Dedifferentiated amniotic fluid mesenchymal stem cell (primary cell): ENCODE results near the gene ART3.
"Not testable (repeated sequence)": the region's sequence is repeated elsewhere in the genome, so short reads cannot be mapped to it uniquely, and the experiment has no call there.

ENCODE experiments used
- DNase-seq: peaks from one replicate; pipeline ENCODE4 v3.0.0-alpha.2; 2016; ENCODE audit errors: extremely low spot score

The ART3 gene

GRCh38 chr4:76074468-76074867, at the start of gene ART3:
TSS of gene ART3 (plus strand) at chr4:76074709. CDS start at chr4:76075890, 1,181 bp downstream.
- no peak for DNase-seq

DNA sequence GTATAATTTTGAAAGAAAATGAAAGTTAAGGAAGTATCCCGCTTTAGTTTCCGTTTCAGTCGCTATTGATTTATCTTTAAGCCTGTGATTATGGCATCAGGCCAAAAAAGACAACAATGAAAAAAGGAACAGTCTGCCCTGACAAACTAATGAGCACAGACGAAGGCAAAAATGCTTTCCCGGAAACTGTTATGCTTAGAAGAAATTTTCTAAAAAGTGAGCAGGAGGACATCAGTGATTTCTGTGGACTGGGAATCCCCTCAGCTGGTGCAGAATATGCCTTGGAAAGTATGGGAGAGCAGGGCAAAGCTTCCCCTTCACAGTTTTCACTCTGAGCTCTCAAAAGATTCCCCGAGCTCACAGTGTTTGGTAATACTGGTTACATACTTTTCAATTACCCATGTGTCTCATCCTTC, 46.2 kb upstream of the ART3 start:
- no peak for DNase-seq

DNA sequence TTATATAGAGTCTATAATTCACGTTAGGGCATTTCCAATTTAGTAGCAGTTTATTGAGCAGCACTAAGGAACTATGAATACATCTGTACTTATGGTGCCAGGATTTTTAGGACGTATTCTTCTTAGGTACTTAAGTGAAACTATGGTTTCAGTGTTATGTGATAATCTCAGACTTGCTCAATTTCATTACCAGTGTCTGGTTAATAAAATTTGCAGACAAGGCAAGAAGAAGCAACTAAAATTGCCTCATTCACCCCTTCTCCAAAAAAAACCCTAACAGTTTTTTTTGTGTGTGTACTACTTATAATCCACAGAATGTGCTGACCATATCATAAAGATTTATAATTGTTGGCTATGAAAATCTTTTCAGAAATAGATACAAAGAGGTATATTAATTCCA, 45.2 kb upstream of the ART3 start:
- DNase-seq = no peak

DNA sequence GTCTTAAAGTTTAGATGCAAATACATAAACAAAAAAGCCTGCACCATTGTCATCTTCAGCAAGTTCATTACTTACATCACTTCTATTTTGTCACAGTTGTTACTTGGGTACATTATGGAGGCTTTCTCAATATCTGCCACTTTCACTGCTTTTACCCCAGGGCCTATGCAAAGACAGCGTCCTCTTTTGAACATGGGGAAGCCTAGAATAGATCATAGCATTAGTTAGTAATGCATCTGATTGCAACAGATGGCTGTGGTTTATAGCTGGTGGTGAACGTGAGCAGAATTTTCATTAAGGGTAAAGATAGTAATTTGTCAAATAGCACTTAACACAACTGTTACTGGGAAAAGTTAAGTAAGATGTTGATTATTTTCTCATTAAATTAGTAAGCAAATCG, 39.4 kb upstream of the ART3 start:
- DNase-seq = no peak

GRCh38 chr4:76035799-76036380, 38.6 kb upstream of the ART3 start, which contains the start of gene CXCL11:
TSS of gene CXCL11 (minus strand) at chr4:76036070. CDS start at chr4:76035987, 83 bp downstream.
- DNase-seq = no peak

DNA sequence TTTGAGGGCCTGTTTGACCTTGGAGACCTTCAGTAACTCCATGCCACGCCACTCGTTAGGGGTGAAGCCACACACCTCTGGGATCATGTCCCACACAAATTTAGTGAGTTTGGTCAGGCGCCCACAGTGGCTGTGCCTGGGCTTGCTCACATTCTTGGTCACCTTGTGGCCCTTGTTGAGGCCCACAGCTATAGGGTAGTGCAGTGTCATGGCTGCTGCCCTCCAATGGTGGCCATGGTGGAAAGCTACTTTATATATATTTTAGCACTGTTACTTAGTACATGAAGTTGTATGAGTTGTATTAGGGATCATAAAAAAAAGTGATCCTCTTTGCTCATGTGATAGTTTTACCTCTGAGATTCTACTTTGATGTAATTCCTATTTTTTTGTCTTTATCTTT, 37.7 kb upstream of the ART3 start:
- no peak for DNase-seq

DNA sequence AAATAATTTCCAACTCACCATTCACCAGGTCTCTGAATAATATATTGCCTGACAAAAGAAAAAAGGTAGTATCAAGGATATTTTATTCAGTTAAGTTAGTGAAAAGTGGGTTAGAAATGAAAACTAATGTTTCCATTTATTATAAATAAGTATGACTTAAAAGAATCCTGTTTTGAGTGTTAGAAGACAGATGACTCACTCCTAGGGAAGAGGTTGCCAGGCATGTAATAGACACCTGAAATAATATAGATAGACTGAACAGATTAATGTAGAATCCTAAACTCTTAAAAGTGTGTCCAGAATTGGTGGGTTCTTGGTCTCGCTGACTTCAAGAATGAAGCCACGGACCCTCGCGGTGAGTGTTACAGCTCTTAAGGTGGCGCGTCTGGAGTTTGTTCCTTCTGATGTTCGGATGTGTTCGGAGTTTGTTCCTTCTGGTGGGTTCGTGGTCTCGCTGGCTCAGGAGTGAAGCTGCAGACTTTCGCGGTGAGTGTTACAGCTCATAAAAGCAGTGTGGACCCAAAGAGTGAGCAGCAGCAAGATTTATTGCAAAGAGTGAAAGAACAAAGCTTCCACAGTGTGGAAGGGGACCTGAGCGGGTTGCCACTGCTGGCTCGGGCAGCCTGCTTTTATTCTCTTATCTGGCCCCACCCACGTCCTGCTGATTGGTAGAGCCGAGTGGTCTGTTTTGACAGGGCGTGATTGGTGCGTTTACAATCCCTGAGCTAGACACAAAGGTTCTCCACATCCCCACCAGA, 32.1 kb upstream of the ART3 start:
- DNase-seq = not testable (repeated sequence)

GRCh38 chr4:76043306-76043705, 31.2 kb upstream of the ART3 start:
- DNase-seq = not testable (repeated sequence)

DNA sequence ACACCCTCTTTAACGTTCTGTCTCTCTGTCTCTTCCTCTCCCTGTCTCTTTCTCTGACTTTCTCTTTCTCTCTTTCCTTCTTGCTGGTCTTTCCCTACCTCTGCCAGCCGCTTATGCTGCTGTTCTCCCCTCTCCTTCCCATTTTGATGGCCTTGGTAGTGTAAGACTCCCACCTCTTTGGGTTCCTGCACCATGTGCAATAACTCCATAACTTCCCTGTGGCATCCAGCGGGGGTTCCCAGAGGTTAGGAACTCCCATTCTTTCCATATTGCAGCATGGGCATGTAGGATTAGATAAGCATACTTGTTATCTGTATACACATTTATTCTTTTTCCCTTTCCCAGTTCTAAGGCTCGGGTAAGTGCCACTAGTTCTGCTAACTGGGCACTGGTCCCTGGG, 29.8 kb upstream of the ART3 start:
- not testable (repeated sequence) for DNase-seq

GRCh38 chr4:76049860-76050416, 24.6 kb upstream of the ART3 start:
- not testable (repeated sequence) for DNase-seq

DNA sequence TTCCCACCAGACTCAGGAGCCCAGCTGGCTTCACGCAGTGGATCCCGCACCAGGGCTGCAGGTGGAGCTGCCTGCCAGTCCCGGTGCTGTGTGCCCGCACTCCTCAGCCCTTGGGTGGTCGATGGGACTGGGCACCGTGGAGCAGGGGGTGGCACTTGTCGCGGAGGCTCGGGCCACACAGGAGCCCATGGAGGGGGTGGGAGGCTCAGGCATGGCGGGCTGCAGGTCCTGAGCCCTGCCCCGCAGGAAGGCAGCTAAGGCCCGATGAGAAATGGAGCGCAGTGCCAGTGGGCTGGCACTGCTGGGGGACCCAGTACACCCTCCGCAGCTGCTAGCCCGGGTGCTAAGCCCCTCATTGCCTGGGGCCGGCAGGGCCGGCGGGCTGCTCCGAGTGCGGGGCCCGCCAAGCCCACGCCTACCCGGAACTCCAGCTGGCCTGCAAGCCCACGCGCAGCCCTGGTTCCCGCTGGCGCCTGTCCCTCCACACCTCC, 23.9 kb upstream of the ART3 start:
- DNase-seq = not testable (repeated sequence)

GRCh38 chr4:76053730-76054129, 20.8 kb upstream of the ART3 start:
- no peak for DNase-seq

DNA sequence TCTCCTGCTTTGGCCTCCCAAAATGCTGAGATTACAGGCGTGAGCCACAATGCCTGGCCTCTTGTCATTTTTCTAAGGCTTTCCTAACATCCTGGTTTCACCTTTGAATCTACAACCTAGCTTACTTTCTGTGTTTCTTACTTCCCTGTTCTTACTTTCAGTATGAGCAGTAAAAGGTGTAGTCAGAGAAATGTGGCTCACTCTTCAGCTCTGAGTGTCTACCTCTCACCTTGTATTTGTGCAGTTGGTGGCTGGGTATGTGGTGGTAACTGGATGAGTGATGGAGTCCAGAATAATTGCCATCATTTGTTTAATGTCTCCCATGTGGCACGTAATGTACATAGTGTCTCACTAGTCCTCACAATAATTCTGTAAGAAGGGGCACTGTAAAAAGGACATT, 19.5 kb upstream of the ART3 start:
- no peak for DNase-seq

DNA sequence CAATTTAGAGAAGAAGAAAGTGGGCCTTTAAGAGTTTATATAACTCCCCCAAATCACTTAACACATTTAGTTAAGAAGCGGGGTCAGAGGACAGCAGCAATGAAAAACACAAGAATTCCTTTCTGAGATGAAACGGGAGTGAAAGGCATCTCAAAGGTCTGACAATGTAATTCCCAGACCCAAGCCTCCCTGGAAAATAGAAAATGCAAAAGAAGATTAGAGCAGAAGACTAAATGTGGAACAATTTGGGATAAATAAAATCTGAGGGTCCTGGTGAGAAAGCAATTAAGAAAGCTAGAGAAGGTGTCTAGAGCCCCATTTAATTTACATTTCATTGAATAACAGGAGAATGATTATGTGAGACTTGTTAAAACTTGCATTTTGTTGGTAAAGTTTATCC, 19.1 kb upstream of the ART3 start:
- DNase-seq = no peak

GRCh38 chr4:76058302-76058701, 16.2 kb upstream of the ART3 start:
- no peak for DNase-seq

DNA sequence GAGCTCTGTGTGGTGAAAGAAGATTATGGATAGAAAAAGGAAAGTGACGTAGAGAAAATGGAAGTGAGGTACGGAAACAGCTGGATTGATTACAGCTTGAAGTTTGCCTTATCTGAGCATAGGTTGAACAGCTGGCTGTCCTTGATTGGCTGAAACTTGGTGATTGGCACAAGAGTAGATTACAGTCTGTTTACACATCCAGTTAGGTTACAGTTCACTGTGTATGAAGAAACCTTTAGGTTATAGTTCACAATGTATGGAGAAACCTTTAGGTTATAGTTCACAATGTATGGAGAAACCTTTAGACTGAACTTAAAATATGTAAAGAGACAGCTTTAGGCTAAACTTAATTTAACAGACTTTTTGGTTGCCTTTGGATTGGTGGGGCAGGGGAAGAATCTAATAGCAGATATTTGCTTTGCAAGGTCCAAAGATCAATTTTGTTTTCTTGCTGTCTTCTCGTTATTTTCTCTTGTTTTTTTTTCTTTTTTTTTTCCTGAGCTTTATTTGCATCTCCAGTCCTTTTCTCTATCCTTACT, 15.6 kb upstream of the ART3 start:
- DNase-seq = no peak

- DNase-seq = no peak
Measured at GRCh38 chr4:76059750-76060149, 14.8 kb upstream of the ART3 start.

DNA sequence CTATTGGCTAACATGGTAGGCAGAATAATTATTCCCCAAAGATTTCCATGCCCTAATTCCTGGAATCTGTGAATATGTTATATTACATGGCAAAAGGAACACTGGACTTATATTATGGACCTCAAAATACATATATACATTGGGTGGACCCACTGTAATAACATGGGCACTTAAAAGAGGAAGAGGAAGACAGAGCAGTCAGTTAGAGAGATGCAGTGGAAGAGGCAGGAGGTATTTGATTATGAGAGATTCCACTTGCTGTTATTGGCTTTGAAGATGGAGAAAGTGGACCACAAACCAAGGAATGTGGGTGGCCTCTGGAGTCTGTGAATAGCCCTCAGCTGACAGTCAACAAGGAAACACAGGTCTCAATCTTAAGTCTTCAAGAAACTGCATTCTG, 14.0 kb upstream of the ART3 start:
- no peak for DNase-seq

GRCh38 chr4:76061421-76061820, 13.1 kb upstream of the ART3 start:
- DNase-seq = no peak

GRCh38 chr4:76061982-76062381, 12.5 kb upstream of the ART3 start:
- DNase-seq = no peak

DNA sequence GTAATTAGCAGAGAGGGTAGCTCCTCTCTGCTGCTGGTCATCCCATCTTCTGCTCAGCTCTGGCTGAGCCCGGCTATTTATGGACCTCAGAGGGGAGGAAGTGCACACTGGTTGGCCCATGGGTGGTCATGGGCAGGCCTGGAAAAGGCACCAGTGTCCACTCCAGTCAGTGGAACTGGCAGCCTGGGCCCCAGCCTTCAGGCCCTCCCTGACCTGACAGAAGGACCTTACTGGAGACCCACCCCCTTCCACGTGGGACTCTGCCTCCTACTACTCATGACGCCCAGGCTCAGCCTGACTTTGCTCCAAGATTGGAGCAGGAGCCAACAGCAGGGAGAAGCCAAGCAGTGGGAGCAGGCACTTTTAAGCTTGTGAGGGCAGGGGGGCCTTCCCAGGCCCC, 8.0 kb upstream of the ART3 start:
- no peak for DNase-seq

DNA sequence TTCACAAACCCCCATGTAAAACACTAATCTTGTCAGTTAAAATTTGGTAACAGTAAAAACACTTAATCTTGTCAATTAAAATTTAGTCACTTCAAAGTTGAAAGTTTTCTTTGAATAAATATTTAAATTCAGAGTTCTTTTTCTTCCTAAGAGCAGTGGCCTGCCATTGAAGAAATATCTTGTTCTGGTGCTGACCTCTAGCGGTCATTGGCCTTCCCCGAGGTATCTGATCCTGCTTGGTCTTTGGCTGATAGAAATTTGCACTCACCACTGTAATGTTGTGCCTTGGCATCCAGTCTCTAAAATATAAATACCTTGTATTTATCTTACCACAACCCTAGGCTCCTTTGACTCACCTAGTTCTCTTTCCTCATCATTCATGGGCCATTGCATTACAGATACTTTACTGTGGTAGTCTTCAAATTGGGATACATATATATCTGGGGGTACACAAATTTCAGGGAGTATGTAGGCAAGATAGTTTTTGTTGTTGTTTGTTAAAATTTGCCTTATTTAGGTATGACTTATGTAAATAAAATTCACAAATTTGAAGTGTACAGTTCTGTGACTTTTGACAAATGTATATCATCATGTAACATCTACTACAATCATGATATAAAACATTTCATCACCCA, 6.7 kb upstream of the ART3 start:
- DNase-seq = peak; percentile 78
